HG03025 (cell line): ENCODE results near the gene ADCY9.
"Not testable (repeated sequence)": the region's sequence is repeated elsewhere in the genome, so short reads cannot be mapped to it uniquely, and the experiment has no call there.

Experiments used
- ATAC-seq: cut with Tn5 transposase; IDR thresholded peaks from one replicate; pipeline ENCODE4 v1.9.1; 2021; ENCODE audit warnings: mild to moderate bottlenecking, moderate library complexity; ENCODE audit not compliant: unreplicated experiment, low FRiP score

Gene ADCY9

DNA sequence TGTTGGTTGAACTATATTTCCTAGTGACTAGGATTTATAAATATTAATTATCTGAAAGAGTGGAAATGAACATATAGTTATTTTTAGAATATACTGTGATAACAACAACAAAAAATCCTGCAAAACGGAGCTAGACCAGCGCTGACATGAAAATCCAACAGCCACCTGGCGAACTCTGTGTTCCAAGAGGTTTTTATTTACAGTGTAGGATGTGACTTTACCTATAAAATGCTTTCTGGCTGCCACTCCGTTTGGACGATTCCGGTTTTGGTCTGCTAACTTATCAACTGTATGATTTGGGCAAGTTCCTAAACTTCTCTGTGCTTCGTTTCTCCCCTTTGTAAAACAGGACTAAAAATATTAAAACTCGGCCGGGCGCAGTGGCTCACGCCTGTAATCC is 73.7 kb downstream of the ADCY9 start:
- ATAC-seq = no peak

- ATAC-seq = no peak
Measured at GRCh38 chr16:4038448-4038847, 77.8 kb downstream of the ADCY9 start.

GRCh38 chr16:4036952-4037351 is 79.3 kb downstream of the ADCY9 start:
- ATAC-seq = not testable (repeated sequence)

DNA sequence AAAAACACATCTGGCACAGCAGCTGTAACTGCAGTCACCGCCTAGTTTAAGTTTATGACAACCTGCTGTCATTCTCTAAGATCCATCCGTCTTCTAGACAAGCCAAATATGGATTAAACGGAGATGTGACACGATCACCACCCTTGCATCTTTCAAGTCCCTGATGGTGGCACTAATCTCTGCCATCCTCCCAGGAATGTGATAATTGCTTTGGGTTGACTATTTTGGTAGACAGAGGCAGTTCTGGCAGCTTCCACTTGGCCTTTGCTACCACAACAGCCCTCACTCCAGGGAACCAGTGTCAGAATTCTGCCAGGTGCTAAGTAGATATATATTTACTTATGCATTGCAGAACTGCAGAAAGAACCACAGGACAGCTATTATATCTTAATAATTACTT is 81.3 kb downstream of the ADCY9 start:
- ATAC-seq = no peak

- ATAC-seq = no peak
Measured at GRCh38 chr16:4033951-4034350, 82.3 kb downstream of the ADCY9 start.

- ATAC-seq = no peak
Measured at GRCh38 chr16:4032768-4033167, 83.5 kb downstream of the ADCY9 start.

- no peak for ATAC-seq
Measured at GRCh38 chr16:4028144-4028543, 88.1 kb downstream of the ADCY9 start.

DNA sequence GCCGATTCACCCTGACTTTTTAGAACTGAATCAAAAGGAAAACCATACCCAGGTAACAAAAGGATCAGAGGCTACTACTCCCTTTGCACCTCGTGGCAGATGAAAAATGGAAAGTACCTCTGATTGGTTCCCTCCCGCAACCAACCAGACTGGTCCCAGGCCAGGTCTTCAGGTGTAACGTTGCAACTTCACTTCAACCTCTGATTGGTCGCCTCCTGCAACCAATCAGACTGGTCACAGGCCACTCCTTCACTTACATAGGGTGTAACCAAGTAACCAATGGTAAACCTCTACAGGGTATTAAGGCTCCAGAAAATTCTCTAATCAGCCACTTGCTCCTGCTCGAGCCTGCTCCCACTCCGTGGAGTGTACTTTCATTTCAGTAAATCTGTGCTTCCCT is 89.4 kb downstream of the ADCY9 start:
- no peak for ATAC-seq

- no peak for ATAC-seq
Measured at GRCh38 chr16:4025428-4025827, 90.8 kb downstream of the ADCY9 start.

DNA sequence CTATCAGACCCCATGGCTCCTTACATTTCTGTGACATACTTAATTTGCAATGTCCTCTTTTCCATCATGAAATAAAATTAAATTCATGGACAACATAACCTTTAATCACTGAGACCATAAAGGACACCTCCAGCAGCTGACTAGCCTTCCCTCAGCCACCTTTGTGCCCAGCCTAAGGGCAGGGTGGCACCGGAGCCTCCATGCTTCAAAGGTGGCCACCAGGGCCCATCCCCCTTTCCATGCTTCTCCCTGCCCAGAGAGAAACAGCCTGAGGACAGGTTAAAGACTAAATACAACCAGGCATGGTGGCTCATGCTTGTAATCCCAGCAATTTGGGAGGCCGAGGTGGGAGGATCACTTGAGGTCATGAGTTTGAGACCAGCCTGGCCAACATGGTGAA is 94.3 kb downstream of the ADCY9 start:
- ATAC-seq = no peak

GRCh38 chr16:4021070-4021779 is 95.0 kb downstream of the ADCY9 start:
- ATAC-seq = no peak

DNA sequence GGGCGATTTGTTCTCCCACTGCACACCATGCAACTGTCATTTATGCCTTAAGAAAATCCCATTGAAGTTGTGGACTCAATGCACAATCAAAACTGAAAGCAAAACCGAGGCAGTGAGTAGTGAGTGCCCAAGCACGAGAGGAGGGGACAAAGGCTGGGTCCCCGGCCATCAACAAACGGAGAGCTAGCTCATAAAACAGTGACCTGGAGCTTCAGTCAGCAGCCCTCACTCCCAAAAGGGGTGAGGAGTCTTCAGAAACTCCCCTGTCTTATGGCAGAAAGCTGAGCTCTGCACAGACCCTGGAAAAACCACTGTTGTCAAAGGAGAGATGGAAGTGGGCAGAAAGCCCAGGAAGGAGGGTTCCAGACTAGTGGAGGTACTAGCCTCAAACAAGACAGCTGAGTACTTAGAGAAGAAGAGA is 96.9 kb downstream of the ADCY9 start:
- no peak for ATAC-seq

DNA sequence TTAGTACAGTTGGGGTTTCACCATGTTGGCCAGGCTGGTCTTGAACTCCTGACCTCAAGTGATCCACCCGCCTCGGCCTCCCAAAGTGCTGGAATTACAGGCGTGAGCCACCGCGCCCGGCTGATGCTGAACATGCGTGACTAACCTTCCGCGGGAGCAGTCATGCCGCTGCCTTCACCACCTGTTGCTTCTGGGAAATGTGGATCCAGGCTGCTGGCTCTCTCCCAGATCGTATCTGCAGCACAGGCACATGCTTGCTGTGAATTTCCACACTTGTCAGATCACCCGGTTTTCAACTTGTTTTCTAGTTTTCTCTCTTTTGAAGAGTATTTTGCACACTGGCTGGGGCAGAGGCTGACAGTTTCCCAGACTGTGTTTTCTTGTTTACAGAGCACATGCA is 97.9 kb downstream of the ADCY9 start:
- no peak for ATAC-seq

DNA sequence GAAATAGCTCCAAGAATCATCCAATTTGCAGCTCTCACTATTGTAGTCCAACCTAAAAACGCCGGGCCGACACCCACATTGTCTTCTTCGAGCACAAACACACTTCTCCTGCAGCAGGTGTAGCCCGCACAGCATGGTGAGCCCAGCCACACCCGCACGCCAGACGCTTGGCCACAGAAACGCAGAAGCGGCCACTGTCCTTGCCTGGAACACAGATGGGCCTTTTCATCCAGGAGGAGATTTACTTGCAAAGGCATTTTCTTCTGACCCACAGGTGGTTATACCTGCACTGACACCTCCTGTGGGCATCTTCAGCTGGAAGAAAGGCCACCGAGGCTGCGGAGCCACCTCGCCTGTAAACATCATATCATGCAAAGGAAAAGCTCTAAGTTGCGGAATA is 98.4 kb downstream of the ADCY9 start:
- no peak for ATAC-seq

DNA sequence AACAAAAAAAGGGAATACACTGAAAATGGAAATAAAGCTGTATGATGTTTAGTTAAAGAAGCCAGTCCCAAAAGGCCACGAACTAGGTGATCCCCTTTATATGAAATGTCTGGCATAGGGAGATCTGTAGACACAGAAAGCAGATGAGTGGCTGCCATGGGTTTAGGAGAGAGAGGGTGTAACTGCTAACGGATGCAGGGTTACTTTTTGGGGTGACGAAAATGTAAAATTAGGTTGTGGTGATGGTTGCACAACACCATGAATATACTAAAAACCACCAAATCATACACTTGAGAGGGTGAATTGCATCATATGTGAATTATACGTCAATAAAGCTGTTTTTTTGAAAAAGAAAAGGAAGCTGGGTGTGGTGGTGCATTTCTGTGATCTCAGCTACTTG is 99.6 kb downstream of the ADCY9 start:
- ATAC-seq = no peak

DNA sequence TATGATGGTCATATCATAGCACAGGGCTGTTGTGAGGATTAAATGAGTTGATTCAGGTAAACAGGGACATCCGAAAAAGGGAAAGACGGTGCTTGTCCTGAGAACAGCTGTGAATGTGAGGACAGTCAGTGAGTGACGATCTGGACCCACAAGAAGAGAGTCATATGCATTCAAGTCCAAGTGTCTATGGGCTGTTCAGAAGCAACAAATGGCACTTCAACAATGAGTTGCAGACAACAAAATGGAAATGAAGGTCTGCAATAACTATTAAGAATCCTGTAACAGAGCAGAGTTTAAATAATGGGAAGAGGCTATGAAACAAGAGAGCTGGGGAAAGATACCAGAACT is 100.3 kb downstream of the ADCY9 start:
- ATAC-seq = no peak

DNA sequence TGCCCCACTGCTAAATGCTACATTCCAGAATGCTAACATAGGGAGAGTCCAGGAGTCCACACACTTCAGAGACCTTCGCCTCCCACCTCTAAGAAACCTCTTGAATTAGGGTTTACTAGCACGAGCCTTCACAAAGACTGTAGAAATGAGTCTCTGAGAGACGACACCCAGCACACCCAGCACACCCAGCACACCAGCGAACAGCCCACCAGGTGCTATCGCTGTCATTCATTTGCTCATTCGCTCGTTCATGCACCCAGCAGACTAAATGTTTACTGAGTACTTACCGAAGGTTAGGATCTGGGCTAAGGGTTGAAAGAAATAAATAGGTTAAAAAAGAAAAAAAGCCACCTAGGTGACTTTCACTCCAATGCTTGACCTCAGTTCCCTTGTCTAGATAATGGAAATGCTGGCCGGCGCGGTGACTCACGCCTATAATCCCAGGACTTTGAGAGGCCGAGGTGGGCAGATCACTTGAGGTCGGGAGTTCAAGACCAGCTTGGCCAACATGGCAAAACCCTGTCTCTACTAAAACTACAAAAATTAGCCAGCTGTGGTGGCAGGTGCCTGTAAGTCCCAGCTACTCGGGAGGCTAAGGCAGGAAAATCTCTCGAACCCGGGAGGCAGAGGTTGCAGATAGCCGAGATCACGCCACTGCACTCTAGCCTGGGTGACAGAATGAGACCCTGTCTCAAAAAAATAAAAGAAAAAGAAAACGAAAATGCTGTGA is 100.8 kb downstream of the ADCY9 start:
- ATAC-seq = no peak

DNA sequence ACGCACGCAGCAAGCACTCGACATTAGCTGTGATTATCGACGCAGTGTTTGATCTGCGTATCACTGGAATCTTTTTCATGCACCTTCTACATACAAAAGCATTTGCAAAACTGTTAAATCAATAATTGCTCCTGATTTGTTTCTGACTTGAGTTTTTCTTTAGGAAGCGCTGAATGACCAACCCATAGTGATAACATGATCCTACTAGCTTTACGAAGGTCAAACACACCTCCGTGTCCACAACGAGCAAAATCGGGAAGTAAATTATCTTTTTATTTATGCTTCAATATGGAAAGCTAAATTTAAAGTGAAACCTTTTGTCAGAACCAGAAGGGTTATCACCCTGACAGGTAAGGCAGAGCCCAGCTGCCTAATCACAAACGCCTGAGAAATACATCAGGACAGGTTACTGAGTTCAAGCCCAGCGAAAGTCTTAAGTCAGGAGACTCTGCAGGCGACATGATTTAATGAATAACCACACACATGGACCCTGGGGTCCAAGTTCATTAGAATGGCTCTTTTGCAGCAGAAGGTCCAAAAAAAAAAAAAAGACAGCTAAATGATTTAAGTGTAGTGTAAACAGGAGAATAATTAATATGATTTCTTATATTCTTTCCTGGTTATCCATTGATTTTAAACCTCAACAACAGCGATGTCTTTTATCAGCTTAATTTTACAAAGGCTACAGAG is 104.2 kb downstream of the ADCY9 start:
- no peak for ATAC-seq

GRCh38 chr16:4011225-4011939 is 104.9 kb downstream of the ADCY9 start:
- no peak for ATAC-seq

DNA sequence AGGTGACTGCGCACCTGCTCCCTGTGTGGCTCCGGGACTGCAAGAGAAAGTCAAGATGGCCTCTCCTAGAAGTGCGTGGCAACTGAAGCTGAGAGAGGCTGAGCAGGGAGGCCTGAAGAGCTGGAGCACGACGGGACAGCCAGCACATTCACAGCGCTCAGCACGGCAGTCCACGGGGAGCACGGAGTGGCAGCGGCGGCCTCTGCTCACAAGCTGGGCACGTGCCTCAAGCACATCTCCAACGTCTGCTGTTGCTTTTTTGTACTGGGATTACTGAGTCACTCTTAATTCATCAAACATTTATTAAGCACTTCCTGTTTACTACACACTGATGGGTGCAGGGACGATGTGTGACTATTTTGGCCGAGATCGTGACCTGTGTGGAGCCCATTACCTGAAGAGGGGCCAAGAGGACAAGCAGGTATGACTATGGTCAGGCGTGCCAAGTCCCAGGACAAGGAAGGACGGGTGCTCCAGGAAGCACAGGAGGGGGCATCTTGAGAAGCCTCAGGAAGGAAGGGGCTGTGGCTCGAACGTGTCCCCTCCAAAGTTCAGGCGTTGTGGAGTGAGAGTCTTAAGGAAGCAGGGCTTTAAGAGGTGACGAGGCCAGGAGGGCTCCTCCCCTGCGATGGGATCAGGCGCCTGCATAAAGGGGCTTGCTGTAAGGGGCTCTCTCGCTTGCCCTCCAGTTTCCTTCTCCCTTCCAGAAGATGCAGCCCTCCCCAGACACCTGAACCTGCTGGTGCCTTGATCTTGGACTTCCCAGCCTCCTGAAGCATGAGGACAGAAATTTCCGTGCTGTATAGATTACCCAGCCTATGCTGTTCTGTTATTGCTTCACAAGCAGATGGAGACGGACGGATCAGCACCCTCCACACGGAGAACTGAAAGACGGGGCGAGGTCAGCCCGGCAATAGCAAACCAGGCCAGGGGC is 105.8 kb downstream of the ADCY9 start:
- ATAC-seq = no peak
